ENCODE measurements around the gene GPR142. TPM values are rescaled to one million over a fixed set of nuclear protein-coding genes. Genes with fewer than 3 reads are reported as not detected.

Gene GPR142
- total and polyA plus RNA-seq, 2 of the 8 experiments (the other 6 are each of a cell fraction or from before 2014, with no cell fraction given), result 0.05 TPM; not detected in 1

- Histone ChIP-seq H3K9ac (replicated peaks in 1 of 4; ENCODE audit: extremely low read depth in 1 of 4, low read depth in 3 of 4, low read length in 3 of 4) (no peak overlapping the region), H2BK12ac (ENCODE audit: low read depth, low read length) (no peak overlapping the region), H3K27me3 (replicated peaks in 1 of 4; ENCODE audit: control insufficient read depth in 3 of 4, extremely low read depth in 1 of 4, insufficient read depth in 3 of 4, low read length in 3 of 4) (no peaks in the 10 kb centered on the region; a peak in 1 of 7 replicates), H3K79me1 (ENCODE audit: low read depth, low read length) (no peaks in the 10 kb centered on the region), H4K91ac (replicated peaks; ENCODE audit: insufficient read length, low read length) (no peak overlapping the region), H2BK15ac (ENCODE audit: low read length) (no peak overlapping the region), H4K8ac (ENCODE audit: extremely low read depth, insufficient read depth, low read length) (no peak overlapping the region), H3K27ac (ENCODE audit: low read depth, low read length) (no peak overlapping the region), H3K36me3 (ENCODE audit: control insufficient read depth in 2 of 4, insufficient read depth in 4 of 4, low read length in 3 of 4) (no peaks in the 10 kb centered on the region), H2BK20ac (ENCODE audit: low read length) (no peak overlapping the region), H3K14ac (ENCODE audit: insufficient read length) (no peak overlapping the region), H3K23ac (ENCODE audit: insufficient read length) (no peak overlapping the region), H3K18ac (ENCODE audit: extremely low read depth, low read length) (no peak overlapping the region; the same call in 1 of the 2 replicates), H3K9me3 (ENCODE audit: insufficient read depth in 2 of 2, low read depth in 1 of 2, low read length in 1 of 2) (no peaks in the 10 kb centered on the region), H2AFZ (ENCODE audit: low read length) (no peak overlapping the region), H3K4ac (replicated peaks; ENCODE audit: insufficient read length, low read depth, low read length) (no peak overlapping the region), H2BK5ac (ENCODE audit: low read depth, low read length) (no peak overlapping the region), H3K4me3 (ENCODE audit: extremely low read depth in 1 of 4, insufficient read depth in 2 of 4, low read depth in 3 of 4, low read length in 4 of 4) (no peak overlapping the region), H3K4me1 (replicated peaks in 1 of 4; ENCODE audit: control insufficient read depth in 3 of 4, insufficient read depth in 4 of 4, low read length in 3 of 4) (peaks cover 0 to 10% (median 5%) of the 10 kb centered on the region in 4 experiments; a peak in 5 of 7 replicates), H2BK120ac (replicated peaks; ENCODE audit: low read depth, low read length) (no peak overlapping the region), H3K79me2 (ENCODE audit: control insufficient read depth in 1 of 2, insufficient read depth in 2 of 2, low read length in 2 of 2) (no peaks in the 10 kb centered on the region), H3K23me2 (ENCODE audit: low read depth, low read length) (no peaks in the 10 kb centered on the region), H2AK5ac (ENCODE audit: low read depth, low read length) (no peak overlapping the region), H3K56ac (replicated peaks; ENCODE audit: insufficient read length, low read depth, low read length) (no peak overlapping the region), H3K4me2 (ENCODE audit: insufficient read depth in 1 of 2, low read depth in 2 of 2, low read length in 2 of 2) (no peak overlapping the region), H4K20me1 (replicated peaks in 1 of 2; ENCODE audit: control insufficient read depth in 1 of 2, insufficient read depth in 2 of 2, low read length in 2 of 2) (no peaks in the 10 kb centered on the region), H4K5ac (ENCODE audit: insufficient read length, low read depth, low read length) (no peak overlapping the region)
- ChIA-PET CTCF (ENCODE audit: partially characterized antibody) (interaction anchor here (0.7 to 7.2 kb wide), 10 partner anchors 11 to 65 kb away, joined by 3 to 57 read pairs (median 4); no protein-coding TSS in a partner anchor), POLR2A (ENCODE audit: partially characterized antibody) (interaction anchor here (0.8 to 1.1 kb wide), 2 partner anchors 10 to 40 kb away, joined by 3 read pairs; no protein-coding TSS in a partner anchor)
- peak; percentile 79 for FAIRE-seq
- WGBS, 2 experiments (ENCODE audit: extremely low coverage in 1 of 2, insufficient coverage in 1 of 2, insufficient read length in 1 of 2, insufficient replicate concordance in 2 of 2, low coverage in 1 of 2, low lambda C conversion rate in 2 of 2, missing lambda C conversion rate in 1 of 2), result 61% methylated on average over 5 of the region's 5 CpGs; no CpG with 5 or more reads in 1 of the 2 experiments
- peak in 1 of 2 experiments; percentile 52 for DNase-seq (ENCODE audit: low read depth in 1 of 2, low spot score in 2 of 2)
- TF ChIP-seq SIN3A (conservative IDR thresholded peaks at IDR 0.05 in 1 of 2, IDR thresholded peaks at IDR 0.05 in 1 of 2; ENCODE audit: low read depth in 1 of 2, low read length in 2 of 2) (no peak), SP4 (IDR thresholded peaks at IDR 0.05; ENCODE audit: low read length) (no peak), TBP (IDR thresholded peaks at IDR 0.05; ENCODE audit: low read depth, low read length) (no peak), HDAC6 (IDR thresholded peaks at IDR 0.05; ENCODE audit: low read depth, low read length) (no peak), CREB1 (IDR thresholded peaks at IDR 0.05) (no peak), HDAC2 (IDR thresholded peaks at IDR 0.05; ENCODE audit: borderline replicate concordance in 1 of 2, low read depth in 2 of 2, low read length in 2 of 2) (no peak), FOSL1 (IDR thresholded peaks at IDR 0.05; ENCODE audit: insufficient read depth, low read depth, low read length) (no peak), EZH2 (IDR thresholded peaks at IDR 0.05; ENCODE audit: low read depth, low read length, severe bottlenecking) (no peak), EGR1 (IDR thresholded peaks at IDR 0.05; ENCODE audit: borderline replicate concordance, low read depth, low read length) (no peak), SIX5 (IDR thresholded peaks at IDR 0.05; ENCODE audit: low read depth, low read length) (peak; percentile 71)
- TF ChIP-seq, protein P1, sequence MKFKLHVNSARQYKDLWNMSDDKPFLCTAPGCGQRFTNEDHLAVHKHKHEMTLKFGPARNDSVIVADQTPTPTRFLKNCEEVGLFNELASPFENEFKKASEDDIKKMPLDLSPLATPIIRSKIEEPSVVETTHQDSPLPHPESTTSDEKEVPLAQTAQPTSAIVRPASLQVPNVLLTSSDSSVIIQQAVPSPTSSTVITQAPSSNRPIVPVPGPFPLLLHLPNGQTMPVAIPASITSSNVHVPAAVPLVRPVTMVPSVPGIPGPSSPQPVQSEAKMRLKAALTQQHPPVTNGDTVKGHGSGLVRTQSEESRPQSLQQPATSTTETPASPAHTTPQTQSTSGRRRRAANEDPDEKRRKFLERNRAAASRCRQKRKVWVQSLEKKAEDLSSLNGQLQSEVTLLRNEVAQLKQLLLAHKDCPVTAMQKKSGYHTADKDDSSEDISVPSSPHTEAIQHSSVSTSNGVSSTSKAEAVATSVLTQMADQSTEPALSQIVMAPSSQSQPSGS (IDR thresholded peaks at IDR 0.05; ENCODE audit: low read length), result no peak
- TF ChIP-seq, protein P2, sequence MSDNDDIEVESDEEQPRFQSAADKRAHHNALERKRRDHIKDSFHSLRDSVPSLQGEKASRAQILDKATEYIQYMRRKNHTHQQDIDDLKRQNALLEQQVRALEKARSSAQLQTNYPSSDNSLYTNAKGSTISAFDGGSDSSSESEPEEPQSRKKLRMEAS (IDR thresholded peaks at IDR 0.05), result 0 out of 2 replicates have a peak, but pooled peaks have one; percentile 9
Measured at GRCh38 chr17:74392848-74393247, 25.5 kb downstream of the GPR142 start.

Data from H1 (cell line).